Mesenchymal stem cell (in vitro differentiated cells and primary cell): Measurements from ENCODE around the gene SPAG17.

Experiments used
- DNase-seq: peaks from one replicate; pipeline ENCODE4 v3.0.0-alpha.2; 2013
- H2AFZ ChIP-seq: one replicate; pipeline ENCODE4 v1.6.1; 2013; ENCODE audit warnings: low read depth, mild to moderate bottlenecking, control low read depth, inconsistent platforms, low read length, moderate library complexity
- H2AK5ac ChIP-seq: 2 replicates; pipeline ENCODE4 v1.6.1; 2013; ENCODE audit warnings: low read length, moderate library complexity, mild to moderate bottlenecking, inconsistent platforms; ENCODE audit not compliant: severe bottlenecking
- H2BK120ac ChIP-seq: one replicate; pipeline ENCODE4 v1.6.1; 2013; ENCODE audit warnings: low read depth, mild to moderate bottlenecking, inconsistent platforms, low read length, moderate library complexity
- H2BK12ac ChIP-seq, 2 experiments: one replicate each; pipeline ENCODE4 v1.6.1; 2013; ENCODE audit warnings: inconsistent platforms in 2 of 2, low read length in 2 of 2, mild to moderate bottlenecking in 2 of 2, moderate library complexity in 2 of 2, control low read depth in 1 of 2
- H2BK15ac ChIP-seq: one replicate; pipeline ENCODE4 v1.6.1; 2013; ENCODE audit warnings: mild to moderate bottlenecking, low read depth, inconsistent platforms; ENCODE audit not compliant: poor library complexity, severe bottlenecking
- H2BK5ac ChIP-seq: 2 replicates; pipeline ENCODE4 v1.6.1; 2013; ENCODE audit warnings: low read depth, mild to moderate bottlenecking, low read length, control low read depth, inconsistent platforms; ENCODE audit not compliant: poor library complexity, severe bottlenecking
- H3K14ac ChIP-seq, 2 experiments: one replicate each; pipeline ENCODE4 v1.6.1; 2013; ENCODE audit warnings: inconsistent platforms in 2 of 2, low read length in 2 of 2, control low read depth in 1 of 2, mild to moderate bottlenecking in 1 of 2, moderate library complexity in 1 of 2
- H3K18ac ChIP-seq, 2 experiments: one replicate each; pipeline ENCODE4 v1.6.1; 2013; ENCODE audit warnings: inconsistent platforms in 2 of 2, low read length in 2 of 2, control low read depth in 1 of 2, low read depth in 1 of 2, mild to moderate bottlenecking in 1 of 2
- H3K23ac ChIP-seq, 2 experiments: one replicate each; pipeline ENCODE4 v1.6.1; 2013; ENCODE audit warnings: inconsistent platforms in 2 of 2, low read length in 2 of 2, mild to moderate bottlenecking in 2 of 2, moderate library complexity in 2 of 2, control low read depth in 1 of 2
- H3K27ac ChIP-seq: 2 replicates; pipeline ENCODE4 v1.5.1; 2013; ENCODE audit warnings: mild to moderate bottlenecking, moderate library complexity, low read length, control low read depth, inconsistent platforms; ENCODE audit not compliant: poor library complexity, severe bottlenecking
- H3K27me3 ChIP-seq, 2 experiments: 2 replicates each; pipeline versions ENCODE4 v1.6.1 to v1.7.0; 2013; ENCODE audit warnings: low read length in 2 of 2, mild to moderate bottlenecking in 2 of 2, moderate library complexity in 2 of 2, control low read depth in 1 of 2, inconsistent platforms in 1 of 2; ENCODE audit not compliant: control insufficient read depth in 1 of 2, insufficient read depth in 1 of 2
- H3K36me3 ChIP-seq, 2 experiments: 2 replicates each; pipeline versions ENCODE4 v1.6.1 to v1.7.0; 2013; ENCODE audit warnings: low read length in 2 of 2, control low read depth in 1 of 2, inconsistent platforms in 1 of 2, low read depth in 1 of 2, mild to moderate bottlenecking in 1 of 2; ENCODE audit not compliant: insufficient read depth in 2 of 2, control insufficient read depth in 1 of 2
- H3K4ac ChIP-seq, 2 experiments: one replicate each; pipeline ENCODE4 v1.6.1; 2013; ENCODE audit warnings: inconsistent platforms in 2 of 2, low read length in 2 of 2, mild to moderate bottlenecking in 2 of 2, moderate library complexity in 2 of 2, control low read depth in 1 of 2, low read depth in 1 of 2
- H3K4me1 ChIP-seq: 2 replicates; pipeline ENCODE4 v1.6.1; 2013; ENCODE audit warnings: low read depth, low read length, control low read depth; ENCODE audit not compliant: control insufficient read depth, insufficient read depth
- H3K4me2 ChIP-seq: 2 replicates; pipeline ENCODE4 v1.6.1; 2013; ENCODE audit warnings: low read length, mild to moderate bottlenecking, inconsistent platforms; ENCODE audit not compliant: poor library complexity, severe bottlenecking
- H3K4me3 ChIP-seq, 2 experiments: 2 replicates each; pipeline versions ENCODE4 v1.5.1 to v1.7.0; 2013; ENCODE audit warnings: low read length in 2 of 2, mild to moderate bottlenecking in 2 of 2, control low read depth in 1 of 2, low read depth in 1 of 2; ENCODE audit not compliant: insufficient read depth in 1 of 2
- H3K79me1 ChIP-seq: replicated peaks from 2 replicates; pipeline ENCODE4 v1.6.1; 2013; ENCODE audit warnings: mild to moderate bottlenecking, control low read depth, low read length, inconsistent platforms; ENCODE audit not compliant: poor library complexity, severe bottlenecking
- H3K9ac ChIP-seq: 2 replicates; pipeline ENCODE4 v1.7.0; 2013; ENCODE audit warnings: mild to moderate bottlenecking, low read length, moderate library complexity
- H3K9me3 ChIP-seq: 2 replicates; pipeline ENCODE4 v1.7.0; 2013; ENCODE audit warnings: mild to moderate bottlenecking, low read length; ENCODE audit not compliant: control insufficient read depth
- H4K8ac ChIP-seq: one replicate; pipeline ENCODE4 v1.6.1; 2013; ENCODE audit warnings: inconsistent platforms, mild to moderate bottlenecking, low read length, moderate library complexity
- H4K91ac ChIP-seq: one replicate; pipeline ENCODE4 v1.6.1; 2013; ENCODE audit warnings: mild to moderate bottlenecking, low read length, inconsistent platforms
- WGBS: methylation state at CpG from one replicate; pipeline ENCODE4 v1.1.7; 2013; ENCODE audit warnings: mixed read lengths; 5-methylcytosine and 5-hydroxymethylcytosine counted together

SPAG17 gene

DNA sequence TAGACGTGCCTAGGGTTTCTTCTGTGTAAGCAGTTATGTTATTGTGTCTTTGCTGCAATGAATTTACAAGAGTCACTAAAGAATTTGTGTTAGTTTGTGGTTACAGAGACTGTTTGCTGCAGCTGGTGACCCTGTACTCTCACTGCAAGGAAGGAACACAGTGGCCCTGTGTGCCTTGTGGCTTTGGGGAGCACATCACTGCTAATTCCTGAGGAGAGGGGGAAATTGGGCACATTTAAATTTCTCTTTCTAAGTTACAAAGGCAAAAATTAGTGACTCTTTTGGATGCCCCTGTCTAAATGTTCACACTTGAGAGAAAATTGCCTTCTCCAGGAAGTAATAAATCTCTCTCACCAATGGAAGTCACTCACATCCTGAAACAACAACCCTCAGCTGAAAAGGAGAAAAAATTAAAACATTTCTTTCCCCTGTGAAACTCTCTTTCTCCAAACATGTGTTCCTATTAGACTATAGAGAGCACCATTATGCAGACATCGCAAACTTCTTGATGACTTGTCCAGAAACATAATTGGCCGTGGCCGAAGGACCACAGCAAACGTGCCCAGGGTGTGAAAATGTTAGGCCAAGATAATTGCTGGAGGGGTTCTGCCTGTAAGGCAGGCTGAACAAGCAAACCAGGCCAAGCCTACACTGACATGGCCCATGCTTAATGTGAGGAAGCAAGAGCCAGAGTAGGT, 32.3 kb upstream of the SPAG17 start:
- Histone ChIP-seq H2BK5ac (no peak overlapping the region), H4K8ac (peak overlapping the region; percentile 66), H3K4me3 (no peak overlapping the region), H3K4me1 (peaks cover 4% of the 10 kb centered on the region), H3K4me2 (no peak overlapping the region), H3K9ac (no peak overlapping the region), H3K18ac (peak overlapping the region in 1 of 2 experiments; percentile 3), H3K23ac (no peak overlapping the region), H2AFZ (no peak overlapping the region), H3K4ac (no peak overlapping the region), H3K27me3 (no peaks in the 10 kb centered on the region), H3K9me3 (no peaks in the 10 kb centered on the region), H4K91ac (peak overlapping the region; percentile 57), H3K27ac (no peak overlapping the region), H2AK5ac (no peak overlapping the region), H2BK15ac (no peak overlapping the region), H3K79me1 (no peaks in the 10 kb centered on the region), H2BK120ac (no peak overlapping the region), H2BK12ac (peak overlapping the region in 1 of 2 experiments; percentile 8), H3K36me3 (no peaks in the 10 kb centered on the region), H3K14ac (no peak overlapping the region)
- DNase-seq, result peak; percentile 29
- WGBS, result 18% methylated on average over 5 of the region's 5 CpGs

GRCh38 chr1:118214866-118215265, 29.8 kb upstream of the SPAG17 start:
- Histone ChIP-seq H2AFZ (no peak overlapping the region), H4K8ac (no peak overlapping the region), H2BK15ac (no peak overlapping the region), H3K14ac (no peak overlapping the region), H2BK12ac (no peak overlapping the region), H3K9me3 (no peaks in the 10 kb centered on the region), H3K18ac (no peak overlapping the region), H3K36me3 (no peaks in the 10 kb centered on the region), H3K27ac (no peak overlapping the region), H3K79me1 (no peaks in the 10 kb centered on the region), H3K27me3 (no peaks in the 10 kb centered on the region), H3K23ac (no peak overlapping the region), H2AK5ac (no peak overlapping the region), H3K4me1 (peaks cover 4% of the 10 kb centered on the region), H2BK120ac (no peak overlapping the region), H3K9ac (no peak overlapping the region), H4K91ac (no peak overlapping the region), H3K4me3 (no peak overlapping the region), H3K4me2 (no peak overlapping the region), H3K4ac (no peak overlapping the region), H2BK5ac (no peak overlapping the region)
- WGBS, result 60% methylated on average over 1 of the region's 2 CpGs
- DNase-seq, result no peak

DNA sequence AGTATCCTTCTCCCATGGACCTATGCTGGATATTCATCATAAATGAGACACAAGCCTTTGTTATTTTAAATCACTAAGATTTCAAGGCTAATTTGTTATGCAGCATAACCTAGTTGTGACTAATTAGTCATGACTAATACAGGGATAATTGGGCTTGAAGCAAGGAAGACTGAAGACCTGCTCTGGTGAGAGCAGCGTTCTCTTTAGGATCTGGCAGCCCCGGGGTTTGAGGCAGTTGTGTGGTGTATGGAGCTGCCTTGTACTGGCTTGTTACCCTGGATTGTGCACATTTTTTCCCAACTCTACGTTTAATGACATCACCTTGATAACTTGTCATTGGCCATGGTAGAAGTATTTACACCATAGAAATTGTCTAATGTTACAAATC, 25.7 kb upstream of the SPAG17 start:
- no peak overlapping the region for H3K4me3 ChIP-seq
- H2BK12ac ChIP-seq, result no peak overlapping the region
- no peaks in the 10 kb centered on the region for H3K4me1 ChIP-seq
- no peaks in the 10 kb centered on the region for H3K79me1 ChIP-seq
- DNase-seq, result no peak
- H3K9ac ChIP-seq, result no peak overlapping the region
- H4K8ac ChIP-seq, result no peak overlapping the region
- no peak overlapping the region for H2BK15ac ChIP-seq
- H4K91ac ChIP-seq, result no peak overlapping the region
- H2AFZ ChIP-seq, result no peak overlapping the region
- no peak overlapping the region for H3K27ac ChIP-seq
- no peaks in the 10 kb centered on the region for H3K9me3 ChIP-seq
- H2AK5ac ChIP-seq, result no peak overlapping the region
- H2BK120ac ChIP-seq, result no peak overlapping the region
- H3K27me3 ChIP-seq, result no peaks in the 10 kb centered on the region
- H3K14ac ChIP-seq, result no peak overlapping the region
- no peak overlapping the region for H2BK5ac ChIP-seq
- 85% methylated on average over 2 of the region's 3 CpGs for WGBS
- no peaks in the 10 kb centered on the region for H3K36me3 ChIP-seq
- no peak overlapping the region for H3K23ac ChIP-seq
- H3K4me2 ChIP-seq, result no peak overlapping the region
- no peak overlapping the region for H3K18ac ChIP-seq
- H3K4ac ChIP-seq, result no peak overlapping the region

- Histone ChIP-seq H3K4me1 (no peaks in the 10 kb centered on the region), H3K9ac (no peak overlapping the region), H2BK120ac (no peak overlapping the region), H3K27ac (no peak overlapping the region), H3K36me3 (no peaks in the 10 kb centered on the region), H3K18ac (no peak overlapping the region), H2BK15ac (no peak overlapping the region), H3K79me1 (no peaks in the 10 kb centered on the region), H2BK12ac (no peak overlapping the region), H2BK5ac (no peak overlapping the region), H3K14ac (no peak overlapping the region), H3K9me3 (no peaks in the 10 kb centered on the region), H3K4me2 (no peak overlapping the region), H4K91ac (no peak overlapping the region), H4K8ac (no peak overlapping the region), H3K4ac (no peak overlapping the region), H3K4me3 (no peak overlapping the region), H2AFZ (no peak overlapping the region), H3K23ac (no peak overlapping the region), H2AK5ac (no peak overlapping the region), H3K27me3 (no peaks in the 10 kb centered on the region)
- 97% methylated on average over 1 of the region's 1 CpG for WGBS
- DNase-seq, result no peak
Observed at GRCh38 chr1:118210051-118210722, 25.2 kb upstream of the SPAG17 start.
